ENCODE data around the gene CERKL. TPM values are rescaled to one million over a fixed set of nuclear protein-coding genes. Genes with fewer than 3 reads are reported as not detected.
A peak's percentile ranks its signal among the peaks of the same experiment; 100 is the strongest.
"Not testable (repeated sequence)": the region's sequence is repeated elsewhere in the genome, so short reads cannot be mapped to it uniquely, and the experiment has no call there.

CERKL gene, protein sequence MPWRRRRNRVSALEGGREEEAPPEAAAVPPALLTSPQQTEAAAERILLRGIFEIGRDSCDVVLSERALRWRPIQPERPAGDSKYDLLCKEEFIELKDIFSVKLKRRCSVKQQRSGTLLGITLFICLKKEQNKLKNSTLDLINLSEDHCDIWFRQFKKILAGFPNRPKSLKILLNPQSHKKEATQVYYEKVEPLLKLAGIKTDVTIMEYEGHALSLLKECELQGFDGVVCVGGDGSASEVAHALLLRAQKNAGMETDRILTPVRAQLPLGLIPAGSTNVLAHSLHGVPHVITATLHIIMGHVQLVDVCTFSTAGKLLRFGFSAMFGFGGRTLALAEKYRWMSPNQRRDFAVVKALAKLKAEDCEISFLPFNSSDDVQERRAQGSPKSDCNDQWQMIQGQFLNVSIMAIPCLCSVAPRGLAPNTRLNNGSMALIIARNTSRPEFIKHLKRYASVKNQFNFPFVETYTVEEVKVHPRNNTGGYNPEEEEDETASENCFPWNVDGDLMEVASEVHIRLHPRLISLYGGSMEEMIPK
- polyA plus RNA-seq (2014; cell fraction: cytosol; rRNA removed): 3.1 and 4.5 TPM in 2 replicates
- 2.2 and 4.0 TPM in 2 replicates for polyA plus RNA-seq (2014; cell fraction: nucleus; rRNA removed)

DNA sequence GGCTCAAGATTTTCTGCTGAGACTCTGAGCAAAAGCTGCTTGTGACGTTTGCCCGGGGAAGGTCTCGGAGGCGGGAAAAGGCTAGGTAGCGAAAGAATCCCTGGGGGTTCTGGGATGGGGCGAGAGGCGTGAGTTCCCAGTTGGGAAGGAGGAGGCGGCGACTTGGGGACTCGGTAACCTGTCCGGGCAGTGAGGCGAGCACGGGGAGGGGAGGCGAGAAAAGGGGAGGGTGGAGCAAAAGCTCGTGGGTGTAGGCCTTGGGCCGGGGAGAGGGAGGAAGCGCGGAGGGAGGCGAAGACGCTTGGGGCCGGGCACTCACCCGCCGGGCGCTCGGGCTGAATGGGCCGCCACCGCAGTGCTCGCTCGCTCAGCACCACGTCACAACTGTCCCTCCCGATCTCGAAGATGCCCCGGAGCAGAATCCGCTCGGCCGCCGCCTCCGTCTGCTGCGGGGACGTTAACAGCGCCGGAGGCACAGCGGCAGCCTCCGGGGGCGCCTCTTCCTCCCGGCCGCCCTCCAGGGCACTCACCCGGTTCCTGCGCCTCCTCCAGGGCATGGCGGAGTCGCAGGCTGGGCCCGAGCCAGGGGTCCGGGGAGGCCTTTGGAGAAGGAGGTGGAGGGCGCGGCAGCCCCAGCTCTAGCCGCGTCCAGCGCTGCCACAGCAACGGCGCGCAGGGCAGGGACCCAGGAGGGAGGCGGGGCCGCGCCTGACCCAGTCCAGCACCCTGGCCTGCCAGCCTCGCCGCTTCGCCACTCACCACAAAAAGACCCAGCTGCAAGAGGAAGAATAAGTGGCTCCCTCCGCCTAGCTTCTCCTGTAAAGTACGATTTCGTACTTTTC is at the start of gene CERKL:
Gene CERKL (minus strand): TSS at position 656 of the 842 bp plus-strand sequence. CDS start 99 bp downstream, at position 557.
- peak; percentile 47 for DNase-seq (ENCODE audit: low spot score)

DNA sequence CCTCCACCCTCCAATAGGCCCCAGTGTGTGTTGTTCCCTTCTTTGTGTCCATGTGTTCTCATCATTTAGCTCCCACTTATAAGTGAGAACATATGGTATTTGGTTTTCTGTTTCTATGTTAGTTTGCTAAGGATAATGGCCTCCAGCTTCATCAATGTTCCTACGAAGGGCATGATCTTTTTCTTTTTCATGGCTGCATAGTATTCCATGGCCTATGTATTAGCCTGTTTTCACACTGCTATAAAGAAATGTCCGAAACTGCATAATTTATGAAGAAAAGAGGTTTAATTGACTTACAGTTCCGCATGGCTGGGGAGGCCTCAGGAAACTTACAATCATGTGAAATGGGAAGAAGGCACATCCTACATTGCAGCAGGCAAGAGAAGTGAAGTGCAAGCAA is 45.6 kb upstream of the CERKL start:
- not testable (repeated sequence) for DNase-seq (ENCODE audit: low spot score)

- no peak for DNase-seq (ENCODE audit: low spot score)
These were observed 41.3 kb upstream of the CERKL start for GRCh38 chr2:181698223-181698622.

DNA sequence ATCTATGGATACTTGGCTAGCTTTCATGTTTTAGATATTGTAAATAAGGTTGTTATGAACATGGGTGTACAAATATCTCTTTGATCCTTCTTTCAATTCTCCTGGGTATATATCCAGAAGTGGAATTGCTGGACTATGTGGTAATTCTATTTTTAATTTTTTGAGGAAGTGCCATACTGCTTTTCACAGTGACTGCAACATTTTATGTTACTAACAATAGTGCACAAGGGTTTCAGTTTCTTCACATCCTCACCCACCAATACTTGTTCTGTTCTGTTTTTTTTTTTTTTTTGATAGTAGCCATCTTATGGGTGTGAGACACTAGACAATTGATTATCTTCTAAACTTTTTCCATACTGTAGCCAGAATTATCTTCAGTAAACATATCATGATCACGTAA is 40.7 kb upstream of the CERKL start:
- no peak for DNase-seq (ENCODE audit: low spot score)

- DNase-seq (ENCODE audit: low spot score): no peak
These were observed 40.2 kb upstream of the CERKL start for GRCh38 chr2:181697126-181697525.

GRCh38 chr2:181694271-181694670 is 37.4 kb upstream of the CERKL start:
- DNase-seq (ENCODE audit: low spot score): no peak

DNA sequence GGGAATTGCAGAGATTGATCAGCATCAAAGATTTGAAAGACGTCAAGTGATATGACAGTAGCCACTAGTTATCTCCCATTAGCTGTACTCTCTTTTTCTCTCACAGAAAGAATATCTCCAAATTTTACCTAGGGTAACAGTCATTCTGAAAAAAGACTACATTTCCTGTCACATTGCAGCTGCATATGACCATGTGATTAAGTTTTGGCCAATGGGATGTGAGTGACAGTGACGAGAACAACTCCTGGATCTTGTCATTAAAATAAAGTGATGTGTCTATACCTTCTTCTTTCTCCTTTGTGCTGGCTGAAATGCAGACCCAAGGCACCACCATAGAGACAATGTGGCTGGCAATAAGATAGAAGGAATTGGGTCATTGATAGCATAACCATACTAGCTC is 34.0 kb upstream of the CERKL start:
- no peak for DNase-seq (ENCODE audit: low spot score)

- no peak for DNase-seq (ENCODE audit: low spot score)
These were observed 29.8 kb upstream of the CERKL start for GRCh38 chr2:181686576-181687185.

DNA sequence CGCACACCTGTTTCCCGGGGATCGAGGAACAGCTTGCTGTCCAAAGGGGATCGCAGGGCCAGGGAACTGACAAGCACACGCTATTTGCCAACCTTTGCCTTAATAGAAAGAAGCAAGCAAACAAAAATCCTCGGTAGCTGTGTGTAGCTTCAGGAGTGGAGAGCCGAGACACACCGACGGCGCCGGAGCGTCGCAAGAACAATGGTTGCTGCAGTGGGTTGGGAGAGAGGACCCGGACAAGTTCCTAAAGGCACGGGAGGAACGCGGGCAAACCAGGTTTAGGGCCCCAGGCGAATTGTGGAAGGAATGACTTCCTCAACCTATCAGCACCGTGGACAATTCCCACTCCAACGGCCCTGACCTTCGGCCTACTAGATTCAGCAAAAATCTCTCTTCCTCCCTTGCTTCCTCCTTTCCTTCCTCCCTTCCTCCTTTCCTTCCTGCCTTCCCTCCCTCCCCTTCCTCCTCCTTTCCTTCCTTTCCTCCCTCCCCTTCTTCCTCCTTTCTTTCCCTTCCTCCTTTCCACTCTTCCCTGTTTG is 28.3 kb upstream of the CERKL start:
- no peak for DNase-seq (ENCODE audit: low spot score)

GRCh38 chr2:181684454-181685149 is 27.7 kb upstream of the CERKL start:
- DNase-seq (ENCODE audit: low spot score): no peak

DNA sequence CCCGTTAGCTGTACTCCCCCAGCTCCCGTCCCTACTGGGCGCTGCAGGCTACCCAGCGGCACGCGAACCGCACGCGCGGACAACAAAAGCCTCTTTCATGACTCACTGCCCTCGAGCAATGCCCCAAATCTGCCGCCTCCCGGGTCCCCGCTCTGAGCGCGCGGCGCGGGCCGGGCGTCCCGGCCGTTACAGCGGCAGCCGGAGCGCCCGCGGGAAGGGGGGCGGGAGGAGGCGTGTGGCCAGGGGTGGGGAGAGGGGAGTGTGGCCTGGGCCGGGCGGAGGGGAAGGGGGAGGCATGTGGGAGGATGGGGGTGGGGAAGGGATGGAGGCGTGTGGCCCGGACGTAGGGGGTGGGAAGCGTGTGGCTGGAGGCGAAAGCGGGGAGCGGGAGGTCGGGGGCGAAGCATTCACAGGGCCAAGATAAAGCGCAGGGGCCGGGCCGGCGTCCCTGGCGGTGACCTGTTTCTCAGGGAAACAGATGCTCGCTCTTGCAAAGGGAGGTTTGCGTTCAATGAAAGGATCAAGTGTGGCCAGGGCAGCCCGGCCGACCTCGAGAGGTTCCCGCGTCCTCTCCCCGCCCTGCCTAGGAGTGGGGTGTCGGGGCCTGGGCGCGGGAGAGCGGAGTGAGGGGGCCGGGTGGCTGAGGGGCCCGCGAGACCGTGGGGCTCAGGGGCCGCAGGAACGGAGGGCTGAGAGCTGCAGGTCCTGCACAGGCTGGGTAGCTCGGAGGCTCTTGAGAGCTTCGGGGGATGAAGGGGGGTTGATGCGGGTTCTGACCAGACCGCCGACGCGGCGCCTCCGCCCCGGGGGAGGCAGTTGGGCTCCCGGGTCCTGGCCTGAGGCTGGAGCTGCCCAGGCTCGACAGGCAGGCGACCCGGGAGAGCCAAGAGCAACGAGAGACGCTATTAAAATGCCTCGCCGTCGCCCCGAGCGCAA is 26.9 kb upstream of the CERKL start:
- DNase-seq (ENCODE audit: low spot score): peak; percentile 45

- DNase-seq (ENCODE audit: low spot score): no peak
These were observed 26.1 kb upstream of the CERKL start for GRCh38 chr2:181682795-181683517.

DNA sequence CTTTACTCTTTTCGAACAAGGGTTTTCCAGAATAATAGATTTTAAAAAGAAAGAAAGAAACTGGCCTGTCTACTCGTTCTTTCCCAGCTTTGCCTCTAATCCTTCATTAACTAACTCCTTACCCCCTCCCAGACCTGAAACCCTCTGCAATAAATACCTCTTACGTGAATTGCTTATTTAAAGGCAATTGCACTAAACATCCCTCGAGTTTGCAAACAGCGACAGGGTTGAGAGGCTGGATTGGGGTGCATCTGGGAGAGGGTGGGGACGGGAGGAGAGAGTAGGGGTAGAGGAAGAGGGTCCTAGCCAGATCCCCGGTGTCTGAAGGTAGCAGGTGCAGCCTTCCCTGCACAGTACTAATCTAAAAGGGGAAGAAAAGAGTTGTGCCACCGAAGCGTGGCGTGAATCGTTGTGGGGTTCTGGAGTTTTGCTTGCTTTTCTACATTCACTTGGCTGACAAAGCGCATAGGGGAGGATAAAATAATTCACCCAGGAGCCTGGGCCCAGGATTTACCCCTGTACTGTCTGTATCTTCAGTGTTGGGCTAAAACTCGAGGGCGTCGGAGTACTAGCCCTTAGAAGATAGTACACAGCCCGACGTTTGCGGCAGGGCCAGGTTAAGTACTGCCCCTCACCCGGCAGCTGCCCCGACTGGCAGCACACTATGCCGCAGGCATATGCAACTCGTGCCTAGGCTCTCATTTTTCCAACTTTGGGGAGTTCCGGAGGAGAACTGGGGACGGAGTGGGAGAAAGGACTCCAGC is 25.3 kb upstream of the CERKL start:
- DNase-seq (ENCODE audit: low spot score): no peak

- no peak for DNase-seq (ENCODE audit: low spot score)
These were observed 24.3 kb upstream of the CERKL start for GRCh38 chr2:181680937-181681811.

GRCh38 chr2:181680055-181680936 is 23.4 kb upstream of the CERKL start, which contains the start of gene NEUROD1:
TSS of gene NEUROD1 (minus strand) at chr2:181680517. CDS start at chr2:181678860, 1,657 bp downstream.
- peak; percentile 89 for DNase-seq (ENCODE audit: low spot score)

DNA sequence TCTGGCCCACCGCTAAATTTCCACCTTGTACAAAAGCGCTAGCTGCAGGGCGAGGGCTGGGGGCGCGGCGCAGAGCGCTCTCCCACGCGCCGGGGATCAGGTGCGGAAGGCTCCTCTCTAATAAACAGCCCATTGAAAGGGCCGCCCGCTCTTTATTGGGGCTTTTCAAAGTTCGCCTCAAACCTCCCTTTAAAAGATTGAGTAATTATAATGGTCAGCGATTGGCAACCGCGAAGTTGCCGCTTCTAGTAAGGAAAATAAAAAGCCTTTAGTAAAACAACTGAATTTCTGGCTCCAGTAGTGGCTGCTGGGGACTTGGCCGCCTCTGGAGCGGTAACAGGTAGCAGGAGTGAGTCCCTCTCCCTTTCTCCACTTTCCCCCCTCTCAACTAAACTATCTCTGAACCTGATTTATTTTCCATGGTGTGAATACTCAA is 22.7 kb upstream of the CERKL start:
- DNase-seq (ENCODE audit: low spot score): no peak

All from SK-N-DZ (cell line).